OCI-LY7 (cell line): ENCODE measurements around the gene BRD2. TPM values are rescaled to one million over a fixed set of nuclear protein-coding genes. Genes with fewer than 3 reads are reported as not detected.
A peak's percentile ranks its signal among the peaks of the same experiment; 100 is the strongest.

ENCODE experiments used
- BruUV-seq: library from RNA; stranded (reverse); fragments of 400-500 nt; replicated peaks from 2 replicates; lab custom pipeline; 2021; lab: Mats Ljungman, UMichigan
- CTCF ChIA-PET: fragments of 300-600 bp; sonication (Branson Sonifier 250); formaldehyde crosslinking; loops from one replicate; lab custom pipeline; 2022; ENCODE audit warnings: antibody characterized with exemption; ENCODE audit not compliant: unreplicated experiment; lab: Charles Lee
- POLR2A ChIA-PET: fragments of 300-600 bp; sonication (Branson Sonifier 250); formaldehyde crosslinking; loops from one replicate; lab custom pipeline; 2022; ENCODE audit warnings: antibody characterized with exemption; lab: Charles Lee
- DNase-seq: peaks from one replicate; pipeline ENCODE4 v3.0.0-alpha.2; 2015; ENCODE audit warnings: low spot score
- H2AFZ ChIP-seq: fragments of 200-600 bp; sonication (generic), shearing (Covaris generic); 2 replicates; pipeline ENCODE4 v1.6.1; 2014; ENCODE audit warnings: mild to moderate bottlenecking, antibody characterized with exemption, low read length, moderate library complexity
- H3K27ac ChIP-seq: fragments of 200-600 bp; sonication (generic); 2 replicates; pipeline ENCODE4 v1.5.1; 2014; ENCODE audit warnings: mixed run types, low read depth, mild to moderate bottlenecking, moderate library complexity, low read length, inconsistent platforms; ENCODE audit not compliant: poor library complexity, severe bottlenecking
- H3K36me3 ChIP-seq: fragments of 200-600 bp; sonication (generic); 2 replicates; pipeline ENCODE4 v1.6.1; 2014; ENCODE audit warnings: mild to moderate bottlenecking, antibody characterized with exemption, low read length, moderate library complexity, mixed read lengths; ENCODE audit not compliant: insufficient read depth
- H3K4me1 ChIP-seq: fragments of 200-600 bp; sonication (generic); 2 replicates; pipeline ENCODE4 v1.5.1; 2014; ENCODE audit warnings: mild to moderate bottlenecking, low read length; ENCODE audit not compliant: insufficient read depth, poor library complexity, severe bottlenecking
- H3K4me2 ChIP-seq: fragments of 200-600 bp; sonication (generic); 2 replicates; pipeline ENCODE4 v1.6.1; 2014; ENCODE audit warnings: mild to moderate bottlenecking, low read length
- H3K4me3 ChIP-seq: fragments of 200-600 bp; sonication (generic); 2 replicates; pipeline ENCODE4 v1.5.1; 2014; ENCODE audit warnings: mild to moderate bottlenecking, low read depth, low read length; ENCODE audit not compliant: poor library complexity, severe bottlenecking
- H3K79me2 ChIP-seq: fragments of 200-600 bp; sonication (generic); 2 replicates; pipeline ENCODE4 v1.6.1; 2016; ENCODE audit warnings: low read depth, mild to moderate bottlenecking, low read length, moderate library complexity, mixed read lengths; ENCODE audit not compliant: insufficient read depth
- H3K9me2 ChIP-seq: fragments of 200-600 bp; sonication (generic); 2 replicates; pipeline ENCODE4 v1.6.1; 2016; ENCODE audit warnings: mild to moderate bottlenecking, low read length, mixed read lengths; ENCODE audit not compliant: insufficient read depth
- H3K9me3 ChIP-seq: fragments of 200-600 bp; sonication (generic); 2 replicates; pipeline ENCODE4 v1.6.1; 2014; ENCODE audit warnings: mild to moderate bottlenecking, mixed run types, low read length, mixed read lengths
- H4K20me1 ChIP-seq: fragments of 200-600 bp; sonication (generic); 2 replicates; pipeline ENCODE4 v1.6.1; 2014; ENCODE audit warnings: mild to moderate bottlenecking, antibody characterized with exemption, low read length, moderate library complexity, mixed read lengths; ENCODE audit not compliant: insufficient read depth
- CTCF ChIP-seq: fragments of 200-600 bp; sonication (generic); conservative IDR thresholded peaks from 2 replicates; pipeline ENCODE4 v1.5.1; 2014; ENCODE audit warnings: mild to moderate bottlenecking, antibody characterized with exemption, low read length, moderate library complexity, mixed read lengths
- EZH2phosphoT487 ChIP-seq: fragments of 200-600 bp; sonication (generic); IDR thresholded peaks from 2 replicates; pipeline ENCODE4 v1.6.1; 2018; ENCODE audit warnings: low read depth, borderline replicate concordance, mild to moderate bottlenecking, mixed run types, antibody characterized with exemption, low read length, moderate library complexity, mixed read lengths
- intact Hi-C: fragments of 100-400 bp; cut with micrococcal nuclease; formaldehyde crosslinking; loops from one replicate; pipeline ENCODE4 v1.10.0; 2022; ENCODE audit not compliant: unreplicated experiment
- total RNA-seq, 2 experiments: library from RNA; depleted of rRNA in 1 of 2; stranded (reverse); fragments of >200 nt in 1 of 2; shearing (Covaris generic) in 1 of 2; gene quantifications; 2 replicates each; pipeline ENCODE4 v1.2.3, GENCODE V29; 2014 to 2022

The BRD2 gene
- total RNA-seq, 2 experiments from 2014 or later, result 236 to 326 TPM

GRCh38 chr6:33028220-33028849 is 59.9 kb downstream of the BRD2 start:
- BruUV-seq, result TSS peak; percentile 85
- Histone ChIP-seq H3K4me3 (peak overlapping the region; percentile 12), H2AFZ (peak overlapping the region; percentile 51), H4K20me1 (no peaks in the 10 kb centered on the region), H3K36me3 (no peaks in the 10 kb centered on the region), H3K27ac (peak overlapping the region; percentile 84), H3K4me2 (peak overlapping the region; percentile 69), H3K9me2 (no peaks in the 10 kb centered on the region), H3K9me3 (peaks cover 9% of the 10 kb centered on the region; the same call in 1 of the 2 replicates), H3K4me1 (peaks cover 49% of the 10 kb centered on the region), H3K79me2 (no peaks in the 10 kb centered on the region)
- POLR2A ChIA-PET, result interaction anchor here (0.5 to 9.1 kb wide), 11 partner anchors 10 to 217 kb away, joined by 3 to 75 read pairs (median 4); partner anchors contain the start of genes HLA-DMA, HLA-DPA1 and HLA-DPB1
- CTCF ChIA-PET, result interaction anchor here (0.6 to 2.4 kb wide), 3 partner anchors 9 to 90 kb away, joined by 3 to 8 read pairs (median 3); no protein-coding TSS in a partner anchor
- no peak for TF ChIP-seq EZH2phosphoT487
- no peak for TF ChIP-seq CTCF
- peak; percentile 32 for DNase-seq
- intact Hi-C loops, result loop anchor here (2.0 kb wide), 1 partner anchor 44 kb away; the partner anchor contains the start of gene HLA-DPA1

DNA sequence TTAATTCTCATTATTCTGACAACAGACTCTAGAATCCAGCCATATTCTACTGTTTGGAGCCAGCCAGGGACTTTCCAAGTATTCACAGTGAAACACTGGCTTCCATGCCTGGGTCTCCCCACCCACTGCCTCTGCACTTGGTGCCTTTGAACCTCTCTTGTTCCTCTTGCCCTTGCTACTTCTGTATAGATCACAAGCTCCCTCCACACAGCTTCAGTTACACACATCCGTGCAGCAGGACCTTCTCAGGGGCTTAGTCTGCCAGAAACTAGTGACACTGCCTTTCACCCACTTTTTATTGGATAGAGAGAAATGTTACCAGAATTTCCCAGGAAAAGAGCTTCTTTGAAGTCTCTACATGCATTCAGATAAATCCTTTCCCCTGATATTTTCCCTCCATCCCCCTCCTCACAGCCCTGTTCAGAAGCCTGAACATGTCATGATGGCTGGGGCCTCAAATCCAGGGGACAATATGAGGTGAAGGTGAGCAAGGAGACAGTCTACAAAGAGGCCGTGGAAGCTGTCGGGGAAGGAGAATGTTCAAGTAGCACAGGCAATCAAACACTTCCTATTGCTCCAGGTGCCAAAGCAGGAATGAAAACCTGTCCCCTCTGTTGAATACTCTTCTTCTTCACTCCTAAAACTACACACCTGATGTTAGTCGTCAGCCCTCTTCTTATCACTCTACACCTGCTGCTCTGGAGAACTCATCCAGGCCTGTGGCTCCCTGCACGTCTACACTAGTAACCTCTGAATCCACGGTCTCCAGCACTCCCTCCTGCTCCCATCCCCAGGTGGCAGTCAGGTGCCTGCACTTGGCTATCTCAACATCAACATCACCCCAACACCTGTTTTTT is 61.2 kb downstream of the BRD2 start:
- DNase-seq, result peak; percentile 89
- H4K20me1 ChIP-seq, result no peaks in the 10 kb centered on the region
- H3K4me3 ChIP-seq, result peak overlapping the region; percentile 52
- peak overlapping the region; percentile 84 for H3K27ac ChIP-seq
- POLR2A ChIA-PET, result interaction anchor here (0.5 to 9.1 kb wide), 14 partner anchors 11 to 1790 kb away, joined by 3 to 75 read pairs (median 4); partner anchors contain the start of genes HLA-DMA, HLA-DPA1 and HLA-DPB1
- intact Hi-C loops, result loop anchor here (2.0 kb wide), 1 partner anchor 43 kb away; the partner anchor contains the start of gene HLA-DPA1
- TSS peak; percentile 94 for BruUV-seq
- TF ChIP-seq CTCF, result no peak
- CTCF ChIA-PET, result interaction anchor here (0.6 to 2.4 kb wide), 6 partner anchors 10 to 219 kb away, joined by 3 to 8 read pairs (median 4); partner anchors contain the start of gene HLA-DPA1
- H3K36me3 ChIP-seq, result no peaks in the 10 kb centered on the region; the same call in 1 of the 2 replicates
- H3K79me2 ChIP-seq, result no peaks in the 10 kb centered on the region
- H3K4me2 ChIP-seq, result peak overlapping the region; percentile 69
- no peaks in the 10 kb centered on the region for H3K9me2 ChIP-seq
- H2AFZ ChIP-seq, result peak overlapping the region; percentile 88
- peaks cover 14% of the 10 kb centered on the region for H3K9me3 ChIP-seq
- H3K4me1 ChIP-seq, result peaks cover 49% of the 10 kb centered on the region
